NCI-H524 (cell line): Measurements from ENCODE around the gene TBXA2R.
"Not testable (repeated sequence)": the region's sequence is repeated elsewhere in the genome, so short reads cannot be mapped to it uniquely, and the experiment has no call there.

Experiments
- DNase-seq, 2 experiments: peaks; one replicate each; lab custom pipeline; 2025; lab: John Stamatoyannopoulos, UW

The TBXA2R gene

DNA sequence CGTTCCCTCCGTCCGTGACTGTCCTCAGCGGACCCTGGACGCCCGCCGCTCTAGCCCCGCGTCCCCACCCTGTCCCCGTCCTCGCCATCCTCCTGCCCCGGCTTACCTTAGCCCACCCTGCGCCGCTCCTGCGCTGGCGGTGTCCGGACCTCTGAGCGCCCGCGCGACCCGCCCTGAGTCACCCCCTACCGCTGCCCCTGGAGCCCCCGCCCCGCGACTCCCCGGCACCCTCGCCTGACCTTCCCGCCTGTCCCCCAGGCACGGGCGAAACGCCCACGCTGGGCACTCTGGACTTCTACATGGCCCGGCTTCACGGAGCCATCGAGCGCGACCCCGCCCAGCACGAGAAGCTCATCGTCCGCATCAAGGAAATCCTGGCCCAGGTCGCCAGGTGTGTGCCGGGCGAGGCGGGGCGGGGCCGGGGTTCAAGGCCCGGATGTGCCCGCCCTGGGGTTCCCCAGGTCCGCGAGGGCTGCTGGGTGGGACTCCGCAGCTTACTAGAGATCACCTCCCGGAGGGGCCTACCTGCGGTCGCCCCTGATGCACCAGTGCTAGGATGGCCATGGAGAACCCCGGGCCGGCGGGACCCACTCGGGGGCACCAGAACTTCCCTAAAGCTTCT is 28.8 kb downstream of the TBXA2R start:
- no peak for DNase-seq

DNA sequence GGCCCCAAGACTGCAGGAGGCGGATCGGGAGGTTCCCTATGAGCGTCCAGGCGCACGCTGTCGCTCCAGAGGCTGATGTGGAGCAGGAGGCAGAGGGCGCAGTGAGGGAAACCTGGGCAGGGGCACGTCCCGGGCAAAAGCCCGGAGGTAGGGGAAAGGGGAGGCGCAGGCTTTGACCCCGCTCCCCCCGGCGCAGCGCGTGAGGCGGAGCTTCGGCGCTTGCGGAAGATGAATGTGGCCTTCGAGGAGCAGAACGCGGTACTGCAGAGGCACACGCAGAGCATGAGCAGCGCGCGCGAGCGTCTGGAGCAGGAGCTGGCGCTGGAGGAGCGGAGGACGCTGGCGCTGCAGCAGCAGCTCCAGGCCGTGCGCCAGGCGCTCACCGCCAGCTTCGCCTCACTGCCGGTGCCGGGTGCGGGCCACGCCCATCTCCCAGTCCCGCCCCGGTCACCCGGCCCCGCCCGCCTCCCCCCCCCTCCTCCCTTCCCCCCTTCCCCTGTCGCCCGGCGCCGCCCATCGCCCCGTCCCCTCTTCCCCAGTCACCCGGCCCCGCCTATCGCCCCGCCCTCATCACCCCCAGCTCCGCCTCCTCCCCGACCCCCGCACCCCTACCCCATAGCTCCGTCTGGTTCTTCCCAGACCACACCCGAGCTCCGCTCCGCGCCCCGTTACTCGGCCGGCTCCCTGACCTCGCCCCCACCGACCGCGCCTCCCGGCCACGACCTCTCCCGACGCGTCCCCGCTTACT is 29.8 kb downstream of the TBXA2R start:
- DNase-seq, result no peak

GRCh38 chr19:3575949-3576673 is 30.6 kb downstream of the TBXA2R start:
- DNase-seq, result no peak

DNA sequence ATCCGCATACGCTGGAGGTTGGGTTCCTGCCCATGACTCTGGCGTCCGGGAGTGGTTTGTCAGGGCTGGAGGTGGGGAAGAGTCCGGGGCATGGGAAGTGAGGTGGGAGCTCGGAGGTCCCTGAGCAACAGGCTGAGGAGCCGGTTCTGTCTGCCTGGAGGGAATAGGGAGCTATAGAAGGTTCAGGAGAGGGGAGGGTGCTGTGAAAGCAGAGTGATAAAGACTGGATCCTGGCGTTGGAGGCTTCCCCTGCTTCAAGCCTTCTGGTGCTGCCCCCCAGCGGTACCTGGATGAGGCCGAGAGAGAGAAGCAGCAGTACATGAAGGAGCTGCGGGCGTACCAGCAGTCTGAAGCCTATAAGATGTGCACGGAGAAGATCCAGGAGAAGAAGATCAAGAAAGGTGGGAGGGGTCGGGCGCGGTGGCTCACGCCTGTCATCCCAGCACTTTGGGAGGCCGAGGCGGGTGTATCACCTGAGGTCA is 31.4 kb downstream of the TBXA2R start:
- DNase-seq, result peak; percentile 35 to 64

GRCh38 chr19:3573858-3574637 is 32.6 kb downstream of the TBXA2R start:
- DNase-seq, result peak; percentile 19 to 53

DNA sequence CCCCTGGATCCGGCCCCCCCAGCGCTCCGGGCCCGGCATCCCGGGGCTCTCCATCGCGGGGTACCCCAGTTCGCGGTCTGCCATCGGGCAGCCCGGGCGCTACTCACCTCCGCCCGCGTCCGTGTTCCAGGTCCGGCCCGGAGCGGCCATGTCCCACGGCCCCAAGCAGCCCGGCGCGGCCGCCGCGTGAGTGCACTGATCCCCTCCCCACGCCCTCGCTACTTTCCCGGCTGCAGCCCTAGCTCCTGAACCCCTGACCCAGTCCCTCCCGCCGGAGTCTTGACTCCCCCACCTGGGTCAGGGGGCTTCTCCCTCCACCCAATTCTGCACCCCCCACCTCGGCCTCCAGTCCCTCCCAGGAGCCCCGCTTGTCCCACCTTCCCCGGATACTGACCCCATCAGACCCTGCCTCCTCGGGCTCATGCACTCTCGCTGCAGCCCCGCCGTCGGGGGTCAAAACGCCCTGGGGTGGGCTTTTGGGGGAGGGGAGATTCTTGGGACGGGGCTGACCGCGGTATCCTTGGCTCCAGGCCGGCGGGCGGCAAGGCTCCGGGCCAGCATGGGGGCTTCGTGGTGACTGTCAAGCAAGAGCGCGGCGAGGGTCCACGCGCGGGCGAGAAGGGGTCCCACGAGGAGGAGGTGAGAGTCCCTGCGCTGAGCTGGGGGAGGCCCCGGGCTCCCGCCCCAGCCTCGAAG is 33.4 kb downstream of the TBXA2R start:
- DNase-seq, result peak in 1 of 2 experiments; percentile 36

- no peak for DNase-seq
These were observed 33.9 kb downstream of the TBXA2R start, which contains the start of gene HMG20B for GRCh38 chr19:3572855-3573161. Gene HMG20B, plus strand, starts transcription at chr19:3572944. Its CDS starts 366 bp downstream, at chr19:3573310.

DNA sequence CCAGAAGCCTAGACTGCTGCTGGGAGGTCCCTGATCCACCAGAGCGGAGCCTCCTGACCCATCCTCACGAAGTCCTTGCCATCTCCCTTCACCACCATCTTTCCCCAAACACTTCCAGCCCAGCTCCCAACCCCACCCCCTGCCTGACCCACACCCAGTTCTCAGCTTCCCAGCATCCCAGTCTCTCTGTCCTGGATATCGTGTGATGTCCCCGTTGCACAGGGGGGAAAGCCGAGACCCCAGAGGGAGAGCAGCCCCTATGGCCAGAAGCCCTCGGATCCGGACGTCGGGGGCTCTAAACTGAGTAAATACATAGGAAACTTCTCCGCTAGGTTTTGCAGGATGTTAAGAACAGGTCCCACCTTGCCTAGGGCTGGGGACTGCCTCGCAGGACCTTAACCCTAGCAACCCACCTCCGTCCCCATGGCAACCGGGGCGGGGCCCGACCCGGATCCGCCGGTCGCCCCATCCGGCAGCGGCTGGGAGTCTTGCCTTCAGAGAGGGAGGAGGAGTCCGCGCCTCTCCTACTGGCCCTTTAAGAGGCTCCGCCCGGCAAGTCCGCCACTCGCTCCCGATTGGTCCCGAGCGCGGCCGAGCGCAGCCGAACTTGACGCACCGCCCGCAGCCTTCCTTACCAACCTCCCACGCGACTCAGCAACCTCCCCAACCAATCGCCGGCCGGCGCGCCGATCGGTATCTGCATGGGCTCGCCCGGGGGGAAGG is 34.4 kb downstream of the TBXA2R start:
- peak; percentile 99 to 100 for DNase-seq

DNA sequence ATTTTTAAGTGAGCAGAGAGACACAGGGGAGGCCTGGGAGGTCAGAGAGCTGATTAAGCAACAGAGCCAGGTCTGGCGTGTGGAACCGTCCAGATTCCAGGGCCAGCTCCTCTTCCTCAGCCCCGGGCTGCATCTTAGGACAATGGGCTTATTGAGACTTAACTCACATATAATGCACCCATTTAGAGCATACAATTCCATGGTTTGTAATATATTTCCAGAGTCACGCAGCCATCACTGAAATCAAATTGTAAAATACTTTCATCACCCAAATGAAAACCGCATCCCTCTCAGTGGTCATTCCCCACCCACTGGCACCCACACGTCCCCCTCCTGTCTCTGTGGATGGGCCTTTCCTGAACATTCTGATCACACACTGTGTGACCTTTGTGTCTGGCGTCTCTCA is 36.1 kb downstream of the TBXA2R start:
- DNase-seq, result no peak

DNA sequence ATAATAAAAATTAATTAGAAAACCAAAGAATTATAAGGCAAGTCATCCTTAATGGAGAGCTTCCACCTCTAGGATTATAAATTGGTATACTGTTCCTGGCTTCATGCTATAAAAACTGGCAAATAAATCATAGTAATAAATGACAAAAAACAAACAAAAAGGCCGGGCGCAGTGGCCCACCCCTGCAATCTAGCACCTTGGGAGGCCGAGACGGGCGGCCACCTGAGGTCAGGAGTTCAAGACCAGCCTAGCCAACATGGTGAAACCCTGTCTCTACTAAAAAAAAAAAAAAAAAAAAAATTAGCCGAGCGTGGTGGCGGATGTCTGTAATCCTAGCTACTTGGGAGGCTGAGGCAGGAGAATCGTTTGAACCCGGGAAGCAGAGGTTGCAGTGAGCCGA is 36.6 kb downstream of the TBXA2R start:
- not testable (repeated sequence) for DNase-seq

GRCh38 chr19:3565139-3565538 is 41.5 kb downstream of the TBXA2R start:
- no peak for DNase-seq

DNA sequence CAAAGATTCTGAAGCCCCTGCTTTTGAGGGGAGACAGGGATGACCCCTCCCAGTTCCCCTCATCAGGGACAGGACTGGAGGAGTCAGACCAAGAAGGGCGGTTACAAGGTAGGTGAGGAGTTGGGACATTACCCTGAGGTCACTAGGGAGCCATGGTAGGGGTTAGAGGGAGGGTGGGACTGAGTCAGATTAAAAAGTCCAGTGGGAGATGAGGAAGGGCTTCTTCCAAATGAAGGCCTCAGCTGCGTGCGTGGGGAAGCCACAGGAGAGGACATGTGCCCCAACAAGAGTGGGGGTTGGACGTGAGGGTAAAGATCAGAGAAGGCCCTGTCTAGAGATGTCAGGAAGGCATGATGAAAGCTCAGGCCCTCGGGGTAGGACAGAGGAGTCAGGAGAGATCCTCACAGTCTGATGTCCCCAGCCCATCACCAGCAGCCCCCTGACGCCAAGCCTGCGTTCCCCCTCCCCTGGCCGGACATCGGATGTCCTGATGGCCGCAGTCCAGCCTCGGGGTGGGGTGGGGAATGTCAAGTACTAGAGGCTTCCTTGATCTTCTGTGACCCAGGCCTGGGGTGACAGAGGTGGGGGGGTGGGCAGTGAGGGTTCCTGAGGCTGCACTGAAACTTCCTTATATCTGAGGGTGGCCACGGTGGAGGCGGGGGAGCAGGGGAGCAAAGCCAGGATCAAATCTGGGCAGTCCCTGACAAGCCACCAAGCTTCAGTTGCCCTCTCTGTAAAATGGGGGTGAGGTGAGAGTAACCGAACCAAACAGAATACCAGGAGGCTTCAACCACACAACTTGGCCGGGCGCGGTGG is 42.8 kb downstream of the TBXA2R start:
- no peak for DNase-seq

GRCh38 chr19:3557461-3558248 is 49.0 kb downstream of the TBXA2R start, which contains the start of gene MFSD12:
Gene MFSD12, minus strand, starts transcription at chr19:3557586. Its CDS starts 183 bp downstream, at chr19:3557403.
- peak; percentile 78 to 93 for DNase-seq

GRCh38 chr19:3556978-3557460 is 49.7 kb downstream of the TBXA2R start:
- peak in 1 of 2 experiments; percentile 46 for DNase-seq

DNA sequence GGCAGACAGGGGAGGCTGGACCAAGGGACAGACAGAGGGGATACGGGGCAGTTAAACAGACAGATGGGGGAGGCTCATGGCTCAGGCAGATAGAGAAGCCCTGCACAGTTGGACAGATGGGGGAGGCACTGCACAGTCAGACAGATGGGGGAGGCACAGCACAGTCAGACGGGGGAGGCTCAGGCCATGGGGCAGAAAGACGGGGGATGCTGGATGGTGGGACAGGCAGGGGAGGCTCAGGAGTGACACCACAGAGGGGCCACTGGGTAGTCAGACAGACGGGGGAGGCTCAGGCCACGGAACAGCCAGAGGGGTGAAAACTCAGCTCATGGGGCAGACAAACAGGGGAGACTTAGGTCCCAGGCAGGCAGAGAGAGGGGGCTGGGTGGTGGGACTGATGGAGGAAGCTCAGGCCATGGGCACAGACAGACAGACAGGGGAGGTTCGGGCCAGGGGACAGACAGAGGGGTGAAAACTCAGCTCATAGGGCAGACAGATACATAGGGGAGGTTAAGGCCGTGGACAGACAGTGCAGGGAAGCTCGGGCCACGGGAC is 50.2 kb downstream of the TBXA2R start:
- DNase-seq, result no peak

GRCh38 chr19:3555653-3556422 is 50.8 kb downstream of the TBXA2R start:
- DNase-seq, result no peak

DNA sequence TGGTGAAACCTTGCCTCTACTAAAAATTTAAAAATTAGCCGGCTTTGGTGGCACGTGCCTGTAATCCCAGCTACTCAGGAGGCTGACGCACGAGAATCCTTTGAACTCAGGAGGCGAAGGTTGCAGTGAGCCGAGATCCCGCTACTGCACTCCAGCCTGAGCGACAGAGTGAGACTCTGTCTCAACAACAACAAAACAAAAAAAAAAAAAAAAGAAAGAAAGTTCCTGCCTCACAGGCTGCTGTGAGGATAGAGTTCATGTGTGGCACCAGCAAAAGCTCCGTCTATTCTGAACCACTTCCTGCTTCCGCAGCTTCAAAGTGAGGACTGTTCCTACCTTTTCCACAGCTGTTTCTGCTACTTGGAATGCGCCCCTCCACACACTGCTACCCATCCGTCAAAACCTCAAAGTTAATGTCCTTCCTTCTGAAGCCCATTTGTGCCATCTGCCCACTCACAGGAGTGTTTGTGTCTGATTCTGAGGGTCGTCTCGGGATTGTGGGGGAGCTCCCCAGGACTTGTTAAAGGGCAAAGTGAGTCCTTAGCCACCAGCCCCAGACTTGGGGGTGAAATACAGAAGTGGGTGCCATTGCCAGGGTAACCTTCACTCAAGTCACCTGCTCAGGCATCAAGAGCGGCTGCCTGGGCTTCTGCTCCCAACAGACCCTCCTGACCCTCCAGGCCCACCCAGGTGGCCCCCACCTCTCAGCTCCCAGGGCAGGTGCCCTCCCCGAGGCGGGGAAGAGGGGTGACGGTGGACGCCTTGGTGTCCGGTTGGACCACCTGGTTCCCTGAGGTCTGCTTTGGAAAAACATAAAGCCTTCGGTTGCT is 52.2 kb downstream of the TBXA2R start:
- no peak for DNase-seq
